ENCODE data around the gene LTBP3. TPM values are rescaled to one million over a fixed set of nuclear protein-coding genes. Genes with fewer than 3 reads are reported as not detected.

LTBP3 gene
- total and polyA plus RNA-seq, 7 donors, result 12.7 to 82.3 (median 27.9) TPM

DNA sequence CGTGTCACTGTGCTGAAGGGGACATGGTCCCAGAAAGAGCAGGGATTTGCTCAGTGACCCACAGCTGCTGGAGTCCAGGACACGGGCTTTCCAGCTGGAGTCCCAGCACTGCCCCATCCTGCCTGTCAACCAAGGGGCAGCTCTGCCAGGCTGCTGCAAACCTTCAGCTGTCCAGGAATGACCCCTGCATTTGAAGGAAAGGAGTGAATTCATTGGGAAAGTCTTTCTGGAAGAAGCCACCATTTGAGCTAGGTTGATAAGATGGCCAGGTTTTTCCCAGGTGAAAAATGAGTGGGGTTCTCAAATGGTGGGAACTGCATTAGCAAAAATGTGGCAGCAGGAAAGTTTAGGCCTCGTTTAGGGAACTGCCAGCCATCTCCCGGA is 28.1 kb upstream of the LTBP3 start:
- no peaks in the 10 kb centered on the region for H3K9me3 ChIP-seq
- peak overlapping the region; percentile 48 for H3K4me3 ChIP-seq
- H3K36me3 ChIP-seq (ENCODE audit: insufficient read depth in 1 of 2, low read depth in 1 of 2), result peaks cover 6 to 76% of the 10 kb centered on the region in 2 donors
- intact Hi-C loops (cut with DNase I), result no loop called here
- peaks cover 69% of the 10 kb centered on the region for H3K4me1 ChIP-seq
- ATAC-seq, result no peak
- TF ChIP-seq, protein P1, sequence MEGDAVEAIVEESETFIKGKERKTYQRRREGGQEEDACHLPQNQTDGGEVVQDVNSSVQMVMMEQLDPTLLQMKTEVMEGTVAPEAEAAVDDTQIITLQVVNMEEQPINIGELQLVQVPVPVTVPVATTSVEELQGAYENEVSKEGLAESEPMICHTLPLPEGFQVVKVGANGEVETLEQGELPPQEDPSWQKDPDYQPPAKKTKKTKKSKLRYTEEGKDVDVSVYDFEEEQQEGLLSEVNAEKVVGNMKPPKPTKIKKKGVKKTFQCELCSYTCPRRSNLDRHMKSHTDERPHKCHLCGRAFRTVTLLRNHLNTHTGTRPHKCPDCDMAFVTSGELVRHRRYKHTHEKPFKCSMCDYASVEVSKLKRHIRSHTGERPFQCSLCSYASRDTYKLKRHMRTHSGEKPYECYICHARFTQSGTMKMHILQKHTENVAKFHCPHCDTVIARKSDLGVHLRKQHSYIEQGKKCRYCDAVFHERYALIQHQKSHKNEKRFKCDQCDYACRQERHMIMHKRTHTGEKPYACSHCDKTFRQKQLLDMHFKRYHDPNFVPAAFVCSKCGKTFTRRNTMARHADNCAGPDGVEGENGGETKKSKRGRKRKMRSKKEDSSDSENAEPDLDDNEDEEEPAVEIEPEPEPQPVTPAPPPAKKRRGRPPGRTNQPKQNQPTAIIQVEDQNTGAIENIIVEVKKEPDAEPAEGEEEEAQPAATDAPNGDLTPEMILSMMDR (IDR thresholded peaks at IDR 0.05), result no peak
- H3K27me3 ChIP-seq (ENCODE audit: insufficient read depth in 3 of 3, low read length in 2 of 3), result no peaks in the 10 kb centered on the region
- 25 to 46% (median 33%) methylated on average over 4 of the region's 4 CpGs for WGBS, 3 donors
- DNase-seq, result no peak
- peak overlapping the region; percentile 91 for H3K27ac ChIP-seq

DNA sequence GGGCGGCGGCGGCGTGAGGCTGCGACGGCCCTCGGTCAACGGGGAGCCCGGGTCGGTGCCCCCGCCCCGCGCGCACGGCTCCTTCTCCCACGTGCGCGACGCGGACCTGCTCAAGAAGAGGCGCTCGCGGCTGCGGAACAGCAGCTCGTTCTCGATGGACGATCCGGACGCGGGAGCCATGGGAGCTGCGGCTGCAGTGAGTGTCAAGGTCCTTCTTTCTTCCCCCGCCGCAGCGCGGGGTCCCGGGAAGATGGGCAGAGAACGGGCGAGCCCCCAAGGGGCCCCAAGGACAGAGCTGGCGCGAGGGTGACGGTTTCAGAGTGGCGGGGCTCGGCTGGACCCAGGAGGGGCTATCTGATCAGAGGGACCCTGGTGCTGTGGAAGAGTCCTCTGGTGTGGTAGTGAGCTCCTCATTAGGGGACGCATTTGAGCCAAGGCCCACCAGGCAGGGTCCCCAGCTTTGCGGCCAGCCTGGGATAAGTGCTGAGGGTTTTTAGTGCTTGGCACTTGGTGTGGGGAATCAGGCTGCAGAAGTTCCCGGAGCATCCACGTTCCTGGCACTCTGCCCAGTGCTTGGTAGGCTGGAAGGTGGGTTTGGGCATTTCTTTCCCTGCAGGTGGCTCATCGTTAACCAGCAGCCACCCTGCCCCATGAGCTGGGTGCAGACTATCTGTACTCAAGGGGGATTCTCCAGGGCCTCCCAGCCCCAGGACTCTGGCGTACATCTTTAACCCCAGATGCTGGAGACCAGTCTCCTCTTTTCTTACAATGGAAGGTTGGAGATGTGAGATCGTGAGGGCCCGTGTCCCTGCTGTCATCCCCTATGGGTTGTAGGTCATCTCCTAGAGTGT is 27.5 kb upstream of the LTBP3 start:
- peak overlapping the region; percentile 91 for H3K27ac ChIP-seq
- DNase-seq (no peak), ATAC-seq (no peak)
- H3K4me3 ChIP-seq, result no peak overlapping the region
- peaks cover 6 to 76% of the 10 kb centered on the region in 2 donors for H3K36me3 ChIP-seq (ENCODE audit: insufficient read depth in 1 of 2, low read depth in 1 of 2)
- TF ChIP-seq, protein P1 (IDR thresholded peaks at IDR 0.05), result no peak
- WGBS, 3 donors, result 70 to 73% (median 71%) methylated on average over 41 to 51 of the region's 51 CpGs
- H3K27me3 ChIP-seq (ENCODE audit: insufficient read depth in 3 of 3, low read length in 2 of 3), result no peaks in the 10 kb centered on the region
- H3K4me1 ChIP-seq, result peaks cover 74% of the 10 kb centered on the region
- intact Hi-C loops (cut with DNase I), result no loop called here
- no peaks in the 10 kb centered on the region for H3K9me3 ChIP-seq

DNA sequence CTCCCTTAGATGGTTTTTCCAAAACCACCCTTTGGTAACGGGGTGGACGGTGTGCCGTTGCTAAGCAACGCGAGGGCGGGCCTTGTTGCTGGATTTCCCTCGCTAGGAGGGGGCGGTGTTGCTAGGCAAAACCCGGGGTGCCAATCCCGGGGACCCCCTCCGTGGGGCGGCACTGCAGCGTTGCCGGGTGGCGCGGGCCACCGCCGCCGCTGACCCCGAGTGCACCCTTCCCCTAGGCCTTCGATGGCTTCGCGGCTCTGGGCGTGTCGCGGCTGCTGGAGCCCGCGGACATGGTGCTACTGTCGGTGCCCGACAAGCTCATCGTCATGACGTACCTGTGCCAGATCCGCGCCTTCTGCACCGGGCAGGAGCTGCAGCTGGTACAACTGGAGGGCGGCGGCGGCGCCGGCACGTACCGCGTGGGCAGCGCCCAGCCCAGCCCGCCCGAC is 26.6 kb upstream of the LTBP3 start:
- peaks cover 6 to 76% of the 10 kb centered on the region in 2 donors for H3K36me3 ChIP-seq (ENCODE audit: insufficient read depth in 1 of 2, low read depth in 1 of 2)
- H3K9me3 ChIP-seq, result no peaks in the 10 kb centered on the region
- H3K4me1 ChIP-seq, result peaks cover 71% of the 10 kb centered on the region
- no peaks in the 10 kb centered on the region for H3K27me3 ChIP-seq (ENCODE audit: insufficient read depth in 3 of 3, low read length in 2 of 3)
- peak overlapping the region; percentile 91 for H3K27ac ChIP-seq
- H3K4me3 ChIP-seq, result no peak overlapping the region
- DNase-seq, result no peak
- no peak for ATAC-seq
- intact Hi-C loops (cut with DNase I), result no loop called here
- WGBS, 3 donors, result 69 to 73% (median 71%) methylated on average over 39 to 46 of the region's 46 CpGs
- TF ChIP-seq, protein P1 (IDR thresholded peaks at IDR 0.05), result no peak

DNA sequence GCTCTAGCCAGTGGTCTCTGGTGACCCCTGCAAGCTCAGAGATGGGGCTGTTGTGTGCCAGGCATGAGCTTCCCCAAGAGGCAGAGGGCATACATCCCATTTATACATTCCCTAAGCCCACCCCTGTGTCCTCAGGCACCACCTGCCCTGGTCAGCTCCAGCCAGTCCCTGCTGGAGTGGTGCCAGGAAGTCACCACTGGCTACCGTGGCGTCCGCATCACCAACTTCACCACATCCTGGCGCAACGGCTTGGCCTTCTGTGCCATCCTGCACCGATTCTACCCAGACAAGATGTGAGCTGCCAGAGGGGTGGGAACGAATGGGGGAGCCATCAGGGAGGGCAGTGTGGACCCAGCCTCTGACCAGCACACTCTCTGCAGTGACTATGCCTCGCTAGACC is 25.9 kb upstream of the LTBP3 start:
- no peak overlapping the region for H3K4me3 ChIP-seq
- intact Hi-C loops (cut with DNase I), result no loop called here
- DNase-seq, result no peak
- H3K27ac ChIP-seq, result peak overlapping the region; percentile 58
- H3K4me1 ChIP-seq, result peaks cover 71% of the 10 kb centered on the region
- 52 to 71% (median 56%) methylated on average over 8 of the region's 8 CpGs for WGBS, 3 donors
- H3K27me3 ChIP-seq (ENCODE audit: insufficient read depth in 3 of 3, low read length in 2 of 3), result no peaks in the 10 kb centered on the region
- ATAC-seq, result no peak
- peaks cover 6 to 79% of the 10 kb centered on the region in 2 donors for H3K36me3 ChIP-seq (ENCODE audit: insufficient read depth in 1 of 2, low read depth in 1 of 2)
- no peaks in the 10 kb centered on the region for H3K9me3 ChIP-seq
- TF ChIP-seq, protein P1 (IDR thresholded peaks at IDR 0.05), result no peak
